H1 (cell line): ENCODE measurements around the gene SPTSSA. TPM values are rescaled to one million over a fixed set of nuclear protein-coding genes. Genes with fewer than 3 reads are reported as not detected.

Source experiments
- CTCF ChIA-PET: fragments of 300-600 bp; sonication (Branson Sonifier 250); formaldehyde crosslinking; loops from one replicate; lab custom pipeline; 2021; ENCODE audit not compliant: partially characterized antibody; lab: Charles Lee
- POLR2A ChIA-PET: fragments of 300-600 bp; sonication (Branson Sonifier 250); formaldehyde crosslinking; loops from one replicate; lab custom pipeline; 2021; ENCODE audit warnings: inconsistent platforms; ENCODE audit not compliant: partially characterized antibody; lab: Charles Lee
- DNase-seq, 2 experiments: peaks; one replicate each; pipeline versions ENCODE4 v3.0.0 to v3.0.0-alpha.2; 2010 to 2022; ENCODE audit warnings: low spot score in 2 of 2, low read depth in 1 of 2, mixed read lengths in 1 of 2
- FAIRE-seq: peaks from 2 replicates; lab custom pipeline; 2011; peaks lifted over from hg19 to GRCh38; lab: Jason Lieb, UNC
- H2AFZ ChIP-seq: 2 replicates; pipeline ENCODE4 v1.8.1; 2012; ENCODE audit warnings: low read length, inconsistent platforms
- H2AK5ac ChIP-seq: 2 replicates; pipeline ENCODE4 v1.6.1; 2013; ENCODE audit warnings: low read depth, low read length
- H2BK120ac ChIP-seq: replicated peaks from 2 replicates; pipeline ENCODE3; 2013; ENCODE audit warnings: low read depth, low read length, inconsistent platforms
- H2BK12ac ChIP-seq: 2 replicates; pipeline ENCODE4 v1.6.1; 2013; ENCODE audit warnings: low read depth, low read length
- H2BK15ac ChIP-seq: 2 replicates; pipeline ENCODE4 v1.6.1; 2013; ENCODE audit warnings: low read length
- H2BK20ac ChIP-seq: 2 replicates; pipeline ENCODE4 v1.6.1; 2013; ENCODE audit warnings: low read length
- H2BK5ac ChIP-seq: 2 replicates; pipeline ENCODE4 v1.6.1; 2013; ENCODE audit warnings: low read depth, low read length
- H3K14ac ChIP-seq: 2 replicates; pipeline ENCODE4 v1.6.1; 2013; ENCODE audit warnings: inconsistent platforms; ENCODE audit not compliant: insufficient read length
- H3K18ac ChIP-seq: 2 replicates; pipeline ENCODE4 v1.6.1; 2013; ENCODE audit warnings: low read length; ENCODE audit errors: extremely low read depth
- H3K23ac ChIP-seq: 2 replicates; pipeline ENCODE4 v1.6.1; 2013; ENCODE audit warnings: inconsistent platforms; ENCODE audit not compliant: insufficient read length
- H3K23me2 ChIP-seq: 2 replicates; pipeline ENCODE4 v1.6.1; 2013; ENCODE audit warnings: low read depth, low read length
- H3K27ac ChIP-seq: 2 replicates; pipeline ENCODE4 v1.6.1; 2011; ENCODE audit warnings: low read depth, low read length, inconsistent platforms
- H3K27me3 ChIP-seq, 4 experiments: replicated peaks in 1 of 4; 1 replicate in 1 of 4; 2 replicates in 3 of 4; pipeline versions ENCODE4 v1.6.1 to v1.8.1; 2011 to 2013; ENCODE audit warnings: low read length in 3 of 4, mild to moderate bottlenecking in 3 of 4, inconsistent platforms in 2 of 4, mixed read lengths in 2 of 4, moderate library complexity in 1 of 4; ENCODE audit not compliant: control insufficient read depth in 3 of 4, insufficient read depth in 3 of 4; ENCODE audit errors: extremely low read depth in 1 of 4
- H3K36me3 ChIP-seq, 4 experiments: 2 replicates each; pipeline versions ENCODE4 v1.6.1 to v1.8.1; 2011 to 2013; ENCODE audit warnings: mild to moderate bottlenecking in 4 of 4, low read length in 3 of 4, moderate library complexity in 2 of 4, control low read depth in 1 of 4, inconsistent platforms in 1 of 4; ENCODE audit not compliant: insufficient read depth in 4 of 4, control insufficient read depth in 2 of 4
- H3K4ac ChIP-seq: replicated peaks from 2 replicates; pipeline ENCODE3; 2013; ENCODE audit warnings: low read length, low read depth, mixed read lengths, inconsistent platforms; ENCODE audit not compliant: insufficient read length
- H3K4me1 ChIP-seq, 4 experiments: replicated peaks in 1 of 4; 1 replicate in 1 of 4; 2 replicates in 3 of 4; pipeline versions ENCODE4 v1.6.1 to v1.8.1; 2011 to 2013; ENCODE audit warnings: low read length in 3 of 4, inconsistent platforms in 2 of 4, mixed read lengths in 1 of 4; ENCODE audit not compliant: insufficient read depth in 4 of 4, control insufficient read depth in 3 of 4
- H3K4me2 ChIP-seq, 2 experiments: 2 replicates each; pipeline versions ENCODE4 v1.6.1 to v1.8.1; 2011 to 2013; ENCODE audit warnings: low read depth in 2 of 2, low read length in 2 of 2, control low read depth in 1 of 2, inconsistent platforms in 1 of 2, mild to moderate bottlenecking in 1 of 2; ENCODE audit not compliant: insufficient read depth in 1 of 2
- H3K4me3 ChIP-seq, 4 experiments: fragments of 200-600, 300-600 bp in 1 of 4; sonication (generic), shearing (Covaris generic), sonication (Bioruptor Twin) in 1 of 4; 2 replicates each; pipeline versions ENCODE4 v1.5.1 to v1.8.1; 2011 to 2016; ENCODE audit warnings: low read length in 4 of 4, low read depth in 3 of 4, control low read depth in 2 of 4, inconsistent platforms in 2 of 4, mild to moderate bottlenecking in 2 of 4, mixed read lengths in 1 of 4, moderate library complexity in 1 of 4; ENCODE audit not compliant: insufficient read depth in 2 of 4; ENCODE audit errors: extremely low read depth in 1 of 4
- H3K56ac ChIP-seq: replicated peaks from 2 replicates; pipeline ENCODE3; 2013; ENCODE audit warnings: low read depth, mild to moderate bottlenecking, mixed read lengths, low read length, inconsistent platforms; ENCODE audit not compliant: insufficient read length
- H3K79me1 ChIP-seq: 2 replicates; pipeline ENCODE4 v1.6.1; 2013; ENCODE audit warnings: low read depth, low read length, control low read depth
- H3K79me2 ChIP-seq, 2 experiments: 2 replicates each; pipeline versions ENCODE4 v1.6.1 to v1.8.1; 2012 to 2013; ENCODE audit warnings: low read length in 2 of 2, mild to moderate bottlenecking in 2 of 2, inconsistent platforms in 1 of 2; ENCODE audit not compliant: insufficient read depth in 2 of 2, control insufficient read depth in 1 of 2
- H3K9ac ChIP-seq, 4 experiments: replicated peaks in 1 of 4; 1 replicate in 1 of 4; 2 replicates in 3 of 4; pipeline versions ENCODE4 v1.6.1 to v1.8.1; 2011 to 2013; ENCODE audit warnings: low read depth in 3 of 4, low read length in 3 of 4, control low read depth in 2 of 4, mild to moderate bottlenecking in 2 of 4, moderate library complexity in 2 of 4, inconsistent platforms in 1 of 4; ENCODE audit errors: extremely low read depth in 1 of 4
- H3K9me3 ChIP-seq, 2 experiments: 2 replicates each; pipeline versions ENCODE4 v1.6.1 to v1.8.1; 2012 to 2013; ENCODE audit warnings: mild to moderate bottlenecking in 2 of 2, moderate library complexity in 2 of 2, control low read depth in 1 of 2, inconsistent platforms in 1 of 2, low read depth in 1 of 2, low read length in 1 of 2, mixed read lengths in 1 of 2; ENCODE audit not compliant: insufficient read depth in 2 of 2
- H4K20me1 ChIP-seq, 2 experiments: replicated peaks in 1 of 2; 2 replicates each; pipeline versions ENCODE3 to v1.8.1; 2011 to 2013; ENCODE audit warnings: inconsistent platforms in 2 of 2, low read length in 2 of 2, mild to moderate bottlenecking in 1 of 2; ENCODE audit not compliant: insufficient read depth in 2 of 2, control insufficient read depth in 1 of 2
- H4K5ac ChIP-seq: 2 replicates; pipeline ENCODE4 v1.6.1; 2013; ENCODE audit warnings: low read length, low read depth, mixed read lengths, inconsistent platforms; ENCODE audit not compliant: insufficient read length
- H4K8ac ChIP-seq: 2 replicates; pipeline ENCODE4 v1.8.0; 2013; ENCODE audit warnings: mild to moderate bottlenecking, moderate library complexity, low read length, inconsistent platforms; ENCODE audit not compliant: insufficient read depth; ENCODE audit errors: extremely low read depth
- H4K91ac ChIP-seq: replicated peaks from 2 replicates; pipeline ENCODE3; 2013; ENCODE audit warnings: low read length, mixed read lengths, inconsistent platforms; ENCODE audit not compliant: insufficient read length
- CBX5 ChIP-seq: fragments of 300-800, 300-1000 bp; sonication (generic); IDR thresholded peaks from 2 replicates; pipeline ENCODE4 v1.7.1; 2016; ENCODE audit warnings: antibody characterized with exemption, low read length, low read depth
- HDAC2 ChIP-seq, 2 experiments: fragments of 300-600 bp in 1 of 2; sonication (generic) in 1 of 2; IDR thresholded peaks; 2 replicates each; pipeline ENCODE4 v1.6.1; 2011 to 2012; ENCODE audit warnings: low read depth in 2 of 2, low read length in 2 of 2, mild to moderate bottlenecking in 2 of 2, moderate library complexity in 2 of 2, borderline replicate concordance in 1 of 2, inconsistent platforms in 1 of 2
- JUN ChIP-seq: IDR thresholded peaks from 2 replicates; pipeline ENCODE4 v1.6.1; 2011; ENCODE audit warnings: low read depth, mild to moderate bottlenecking, improper control_type of control experiment, low read length
- KDM4A ChIP-seq: IDR thresholded peaks from one replicate; pipeline ENCODE4 v1.7.1; 2012; ENCODE audit warnings: low read depth, mild to moderate bottlenecking, moderate library complexity, low read length, inconsistent platforms; ENCODE audit not compliant: severe bottlenecking
- NRF1 ChIP-seq: IDR thresholded peaks from 2 replicates; pipeline ENCODE4 v1.6.1; 2011; ENCODE audit warnings: mild to moderate bottlenecking, low read depth, low read length, improper control_type of control experiment
- POLR2AphosphoS5 ChIP-seq: IDR thresholded peaks from 2 replicates; pipeline ENCODE4 v1.6.1; 2011; ENCODE audit warnings: low read depth, low read length
- RBBP5 ChIP-seq: IDR thresholded peaks from 2 replicates; pipeline ENCODE4 v1.7.1; 2012; ENCODE audit warnings: low read depth, mild to moderate bottlenecking, inconsistent platforms, low read length, moderate library complexity, borderline replicate concordance
- SIRT6 ChIP-seq: IDR thresholded peaks from one replicate; pipeline ENCODE4 v1.7.1; 2012; ENCODE audit warnings: low read length, inconsistent platforms
- SUZ12 ChIP-seq: fragments of 200-600 bp; sonication (generic); IDR thresholded peaks from 2 replicates; pipeline ENCODE4 v1.6.1; 2012; ENCODE audit warnings: mild to moderate bottlenecking, inconsistent platforms, low read length, moderate library complexity, mixed read lengths
- TAF1 ChIP-seq: IDR thresholded peaks from 2 replicates; pipeline ENCODE4 v1.6.1; 2011; ENCODE audit warnings: mild to moderate bottlenecking, low read depth, low read length
- TEAD4 ChIP-seq: IDR thresholded peaks from 2 replicates; pipeline ENCODE4 v1.6.1; 2012; ENCODE audit warnings: low read depth, low read length, inconsistent platforms, mixed read lengths
- WGBS, 2 experiments: shearing (Covaris generic) in 1 of 2; methylation state at CpG; one replicate each; pipeline versions ENCODE4 v1.1.6 to v1.1.7; 2013 to 2015; ENCODE audit warnings: low lambda C conversion rate in 2 of 2, mixed read lengths in 2 of 2, inconsistent platforms in 1 of 2, low coverage in 1 of 2, missing lambda C conversion rate in 1 of 2; ENCODE audit not compliant: insufficient replicate concordance in 2 of 2, insufficient coverage in 1 of 2, insufficient read length in 1 of 2; ENCODE audit errors: extremely low coverage in 1 of 2, missing lambda C conversion rate in 1 of 2; 5-methylcytosine and 5-hydroxymethylcytosine counted together
- polyA plus RNA-seq, 7 experiments: library from polyadenylated mRNA; depleted of rRNA in 3 of 7; stranded (reverse) in 5 of 7; unstranded in 2 of 7; fragments of >200 nt in 5 of 7; fragments of 200-250 nt in 2 of 7; gene quantifications; 1 replicate in 5 of 7; 2 replicates in 1 of 7; 4 replicates in 1 of 7; pipeline versions ENCODE4 v1.2.1 to v1.2.3, GENCODE V29; 2011 to 2013; ENCODE audit warnings: missing spikeins in 2 of 7, mixed read lengths in 2 of 7
- total RNA-seq: library from RNA; stranded (reverse); fragmentation: NEBNext Ultra II Directional; extraction: Animal tissue kit (Norgen Biotek cat#: 25700); gene quantifications from 2 replicates; pipeline ENCODE4 v1.2.1, GENCODE V29; 2021
- TF ChIP-seq, protein P1 (sequence below), 3 experiments: IDR thresholded peaks; 1 replicate in 2 of 3; 2 replicates in 1 of 3; pipeline versions ENCODE4 v1.5.1 to v1.6.1; 2011; ENCODE audit warnings: low read length in 3 of 3, mild to moderate bottlenecking in 3 of 3, inconsistent platforms in 2 of 3, low read depth in 1 of 3, moderate library complexity in 1 of 3; ENCODE audit not compliant: insufficient read depth in 1 of 3; ENCODE audit errors: control extremely low read depth in 1 of 3

Gene SPTSSA
- total and polyA plus RNA-seq, 2 of the 8 experiments (the other 6 are each of a cell fraction or from before 2014, with no cell fraction given): 24.9 to 28.5 TPM

DNA sequence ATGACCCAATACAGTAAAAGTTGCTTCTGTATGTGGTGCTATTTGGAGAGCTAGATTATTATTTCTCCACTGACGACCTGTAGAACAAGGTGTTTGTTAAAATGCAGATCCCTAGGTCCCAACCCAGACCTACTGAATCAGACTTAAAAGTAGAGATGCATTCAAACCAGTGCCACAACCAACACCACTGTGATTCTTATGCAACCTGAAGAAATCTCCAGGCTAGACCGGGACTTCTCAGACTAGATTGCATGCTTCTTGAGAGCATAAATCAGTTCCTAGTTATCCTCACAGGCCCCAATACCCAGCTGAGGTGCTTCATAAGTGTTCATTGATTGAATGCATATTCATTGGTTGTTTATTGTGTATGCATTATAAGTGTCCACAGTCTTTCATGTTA, 78.2 kb downstream of the SPTSSA start:
- Histone ChIP-seq H3K4me1 (peaks cover 0 to 4% (median 0%) of the 10 kb centered on the region in 4 experiments; a peak in 1 of 7 replicates), H2BK5ac (no peak overlapping the region), H4K5ac (no peak overlapping the region), H3K23me2 (no peaks in the 10 kb centered on the region), H3K9ac (no peak overlapping the region), H4K8ac (no peak overlapping the region), H2BK120ac (no peak overlapping the region), H4K91ac (no peak overlapping the region), H3K27me3 (no peaks in the 10 kb centered on the region), H2AK5ac (no peak overlapping the region), H3K36me3 (no peaks in the 10 kb centered on the region), H3K18ac (no peak overlapping the region), H3K9me3 (no peaks in the 10 kb centered on the region), H2BK20ac (no peak overlapping the region), H4K20me1 (no peaks in the 10 kb centered on the region), H3K27ac (no peak overlapping the region), H2BK15ac (no peak overlapping the region), H3K23ac (no peak overlapping the region), H3K79me2 (no peaks in the 10 kb centered on the region), H3K14ac (no peak overlapping the region), H2AFZ (no peak overlapping the region), H3K4me3 (no peak overlapping the region), H3K56ac (no peak overlapping the region), H3K4ac (no peak overlapping the region), H2BK12ac (no peak overlapping the region), H3K79me1 (no peaks in the 10 kb centered on the region), H3K4me2 (no peak overlapping the region)
- DNase-seq (no peak), FAIRE-seq (no peak)
- CTCF ChIA-PET: interaction anchor here (1.5 to 1.6 kb wide), 2 partner anchors 8 to 52 kb away, joined by 3 read pairs; no protein-coding TSS in a partner anchor
- 83% methylated on average over 2 of the region's 2 CpGs; no CpG with 5 or more reads in 1 of the 2 experiments for WGBS, 2 experiments
- POLR2A ChIA-PET: interaction anchor here (1.0 kb wide), 1 partner anchor 9 kb away, joined by 4 read pairs; no protein-coding TSS in a partner anchor
- TF ChIP-seq SUZ12: no peak
- TF ChIP-seq TEAD4: no peak
- no peak for TF ChIP-seq POLR2AphosphoS5
- no peak for TF ChIP-seq TAF1
- no peak for TF ChIP-seq HDAC2 (IDR thresholded peaks at IDR 0.05; ENCODE audit: borderline replicate concordance in 1 of 2, low read depth in 2 of 2, low read length in 2 of 2)
- TF ChIP-seq, protein P1, sequence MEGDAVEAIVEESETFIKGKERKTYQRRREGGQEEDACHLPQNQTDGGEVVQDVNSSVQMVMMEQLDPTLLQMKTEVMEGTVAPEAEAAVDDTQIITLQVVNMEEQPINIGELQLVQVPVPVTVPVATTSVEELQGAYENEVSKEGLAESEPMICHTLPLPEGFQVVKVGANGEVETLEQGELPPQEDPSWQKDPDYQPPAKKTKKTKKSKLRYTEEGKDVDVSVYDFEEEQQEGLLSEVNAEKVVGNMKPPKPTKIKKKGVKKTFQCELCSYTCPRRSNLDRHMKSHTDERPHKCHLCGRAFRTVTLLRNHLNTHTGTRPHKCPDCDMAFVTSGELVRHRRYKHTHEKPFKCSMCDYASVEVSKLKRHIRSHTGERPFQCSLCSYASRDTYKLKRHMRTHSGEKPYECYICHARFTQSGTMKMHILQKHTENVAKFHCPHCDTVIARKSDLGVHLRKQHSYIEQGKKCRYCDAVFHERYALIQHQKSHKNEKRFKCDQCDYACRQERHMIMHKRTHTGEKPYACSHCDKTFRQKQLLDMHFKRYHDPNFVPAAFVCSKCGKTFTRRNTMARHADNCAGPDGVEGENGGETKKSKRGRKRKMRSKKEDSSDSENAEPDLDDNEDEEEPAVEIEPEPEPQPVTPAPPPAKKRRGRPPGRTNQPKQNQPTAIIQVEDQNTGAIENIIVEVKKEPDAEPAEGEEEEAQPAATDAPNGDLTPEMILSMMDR (IDR thresholded peaks at IDR 0.05; ENCODE audit: control extremely low read depth in 1 of 3, insufficient read depth in 1 of 3, low read depth in 1 of 3, low read length in 3 of 3): no peak
- no peak for TF ChIP-seq NRF1
- TF ChIP-seq CBX5: no peak
- no peak for TF ChIP-seq RBBP5
- no peak for TF ChIP-seq KDM4A
- no peak for TF ChIP-seq SIRT6
- no peak for TF ChIP-seq JUN
